ENCODE results near the gene TM2D1.
"Not testable (repeated sequence)": the region's sequence is repeated elsewhere in the genome, so short reads cannot be mapped to it uniquely, and the experiment has no call there.

TM2D1 gene

DNA sequence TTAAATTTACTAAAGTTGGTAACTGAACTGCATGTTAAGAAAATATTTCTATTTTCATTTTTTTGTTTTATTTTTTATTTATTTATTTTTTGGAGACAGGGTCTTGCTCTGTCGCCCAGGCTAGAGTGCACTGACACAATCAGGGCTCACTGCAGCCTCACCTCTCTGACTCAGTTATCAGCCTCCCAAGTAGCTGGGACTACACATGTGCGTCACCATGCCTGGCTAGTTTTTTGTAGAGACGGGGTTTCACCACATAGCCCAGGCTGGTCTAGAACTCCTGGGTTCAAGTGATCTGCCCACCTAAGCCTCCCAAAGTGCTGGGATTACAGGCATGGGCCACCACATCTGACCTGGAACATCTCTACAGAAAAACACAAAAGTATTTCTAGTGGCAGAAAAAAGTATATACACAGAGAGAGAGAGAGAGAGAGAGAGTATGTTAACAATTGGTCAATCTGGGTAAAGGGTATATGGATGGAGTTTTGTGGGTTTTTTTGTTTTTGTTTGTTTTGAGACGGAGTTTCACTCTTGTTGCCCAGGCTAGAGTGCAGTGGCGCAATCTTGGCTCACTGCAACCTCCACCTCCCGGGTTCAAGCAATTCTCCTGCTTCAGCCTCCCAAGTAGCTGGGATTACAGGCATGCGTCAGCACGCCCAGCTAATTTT, 5.8 kb downstream of the TM2D1 start:
- in situ Hi-C loops (cut with MboI; ENCODE audit: low sequenced_read_pairs) = not testable (repeated sequence)

DNA sequence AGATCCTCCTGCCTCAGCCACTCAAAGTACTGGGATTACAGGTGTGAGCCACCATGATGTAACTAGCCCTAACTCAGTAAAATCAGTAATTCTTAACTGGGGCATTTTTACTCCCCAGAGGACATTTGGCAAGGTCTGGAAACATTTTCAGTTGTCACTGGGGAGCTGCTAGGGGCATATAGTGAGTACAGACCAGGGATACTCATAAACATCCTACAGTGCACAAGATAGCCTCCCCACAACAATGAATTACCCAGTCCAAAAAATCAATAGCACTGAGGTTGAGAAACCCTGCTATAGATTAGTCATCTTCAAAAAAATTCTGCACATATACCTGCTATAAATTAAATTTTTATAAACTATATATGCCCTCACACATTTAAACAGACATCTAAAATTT, 13.0 kb downstream of the TM2D1 start:
- in situ Hi-C loops (cut with MboI; ENCODE audit: low sequenced_read_pairs) = no loop called here

DNA sequence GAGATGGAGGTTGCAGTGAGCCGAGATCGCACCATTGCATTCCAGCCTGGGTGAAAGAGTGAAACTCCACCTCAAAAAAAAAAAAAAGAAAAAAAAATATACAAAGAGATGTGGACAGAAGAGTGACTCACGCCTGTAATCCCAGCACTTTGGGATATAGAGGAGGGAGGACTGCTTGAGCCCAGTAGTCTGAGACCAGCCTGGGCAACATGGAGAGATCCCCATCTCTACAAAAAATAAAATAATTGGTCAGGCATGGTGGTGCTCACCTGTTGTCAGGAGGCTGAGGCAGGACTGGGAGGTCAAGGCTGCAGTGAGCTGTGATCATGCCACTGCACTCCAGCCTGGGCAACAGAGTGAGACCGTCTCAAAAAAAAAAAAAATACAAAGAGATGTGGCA, 13.7 kb downstream of the TM2D1 start:
- in situ Hi-C loops (cut with MboI; ENCODE audit: low sequenced_read_pairs) = not testable (repeated sequence)

GRCh38 chr1:61709908-61710289, 15.0 kb downstream of the TM2D1 start:
- in situ Hi-C loops (cut with MboI; ENCODE audit: low sequenced_read_pairs) = no loop called here

GRCh38 chr1:61708953-61709907, 15.7 kb downstream of the TM2D1 start:
- in situ Hi-C loops (cut with MboI; ENCODE audit: low sequenced_read_pairs) = no loop called here

- in situ Hi-C loops (cut with MboI; ENCODE audit: low sequenced_read_pairs) = no loop called here
Observed at GRCh38 chr1:61699911-61700851, 24.8 kb downstream of the TM2D1 start.

DNA sequence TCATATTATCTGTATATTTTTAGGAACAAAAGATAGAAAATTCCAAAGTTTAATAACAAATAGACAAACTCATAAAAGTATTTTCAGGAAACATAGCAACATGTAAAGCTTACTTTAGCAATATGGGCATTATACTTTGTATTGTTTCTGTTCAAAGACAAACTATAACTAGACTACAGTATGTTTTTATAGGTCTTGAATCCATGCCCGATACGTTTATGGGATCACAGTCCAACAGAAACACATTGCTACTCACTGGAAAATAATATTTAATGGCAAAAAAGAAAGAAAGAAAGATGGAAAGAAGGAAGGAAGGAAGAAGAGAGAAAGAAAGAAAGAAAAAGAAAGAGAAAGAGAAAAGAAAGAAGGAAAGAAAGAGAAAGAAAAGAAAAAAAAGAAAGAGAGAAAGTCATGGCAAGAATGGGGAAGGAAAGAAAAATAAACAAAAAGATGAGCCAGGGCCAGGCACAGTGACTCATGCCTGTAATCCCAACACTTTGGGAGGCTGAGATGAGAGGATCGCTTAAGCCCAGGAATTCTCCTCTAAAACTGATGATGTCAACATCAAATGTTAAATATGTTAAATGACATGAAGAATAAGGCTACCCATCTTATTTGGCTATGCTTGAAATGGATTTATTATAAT, 32.7 kb downstream of the TM2D1 start:
- in situ Hi-C loops (cut with MboI; ENCODE audit: low sequenced_read_pairs) = no loop called here

DNA sequence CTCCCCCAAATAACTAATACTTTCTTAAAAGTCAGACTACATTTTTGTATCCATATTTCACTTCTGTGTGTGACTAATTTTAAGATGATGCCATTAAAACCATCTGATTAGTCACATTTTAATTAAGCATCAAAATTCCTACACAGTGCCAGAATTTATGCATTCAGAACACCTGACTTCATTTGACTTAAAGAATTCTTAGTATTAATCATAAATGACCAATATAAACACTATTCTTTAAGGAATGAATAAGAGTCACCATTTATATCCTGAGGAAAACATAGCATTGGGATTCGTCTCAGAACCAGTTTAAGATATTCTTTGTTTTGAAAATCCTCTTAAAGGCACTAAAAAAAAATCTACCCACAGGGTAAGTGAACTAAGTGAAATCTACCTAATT, 37.0 kb downstream of the TM2D1 start:
- in situ Hi-C loops (cut with MboI; ENCODE audit: low sequenced_read_pairs) = no loop called here

DNA sequence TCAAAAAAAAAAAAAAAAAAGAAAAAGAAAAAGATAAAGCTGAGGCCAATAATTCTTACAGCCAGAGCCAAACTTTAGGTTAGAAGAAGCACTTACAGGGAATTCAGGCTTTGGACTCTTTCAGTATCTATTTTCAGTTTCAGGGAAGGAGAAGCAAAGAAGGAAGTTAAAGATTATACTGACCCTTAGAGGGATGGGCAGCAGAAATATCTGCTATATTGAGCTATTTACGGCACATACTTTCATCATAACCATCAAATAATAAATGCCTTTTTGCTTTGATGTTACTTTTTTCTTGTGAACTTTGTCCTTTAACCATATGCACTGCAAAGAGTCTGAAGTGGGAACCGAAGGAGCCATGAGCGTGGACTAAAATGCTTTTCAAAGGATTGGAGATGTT, 42.0 kb downstream of the TM2D1 start:
- in situ Hi-C loops (cut with MboI; ENCODE audit: low sequenced_read_pairs) = no loop called here

- in situ Hi-C loops (cut with MboI; ENCODE audit: low sequenced_read_pairs) = no loop called here
Observed at GRCh38 chr1:61680500-61680899, 44.4 kb downstream of the TM2D1 start.

DNA sequence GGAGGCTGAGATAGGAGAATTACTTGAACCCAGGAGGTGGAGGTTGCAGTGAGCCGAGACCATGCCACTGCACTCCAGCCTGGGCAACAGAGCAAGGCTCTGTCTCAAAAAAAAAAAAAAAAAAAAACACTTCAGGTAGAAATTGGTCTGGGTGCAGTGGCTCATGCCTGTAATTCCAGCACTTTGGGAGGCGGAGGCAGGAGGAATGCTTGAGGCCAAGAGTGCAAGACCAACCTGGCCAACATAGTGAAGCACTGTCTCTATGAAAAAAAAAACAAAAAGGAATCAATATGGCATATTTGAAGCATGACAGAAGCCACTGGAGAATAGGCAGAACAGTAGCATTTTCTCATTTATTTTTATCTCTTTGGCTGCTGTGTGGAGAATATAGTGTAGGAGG, 48.1 kb downstream of the TM2D1 start:
- in situ Hi-C loops (cut with MboI; ENCODE audit: low sequenced_read_pairs) = not testable (repeated sequence)

DNA sequence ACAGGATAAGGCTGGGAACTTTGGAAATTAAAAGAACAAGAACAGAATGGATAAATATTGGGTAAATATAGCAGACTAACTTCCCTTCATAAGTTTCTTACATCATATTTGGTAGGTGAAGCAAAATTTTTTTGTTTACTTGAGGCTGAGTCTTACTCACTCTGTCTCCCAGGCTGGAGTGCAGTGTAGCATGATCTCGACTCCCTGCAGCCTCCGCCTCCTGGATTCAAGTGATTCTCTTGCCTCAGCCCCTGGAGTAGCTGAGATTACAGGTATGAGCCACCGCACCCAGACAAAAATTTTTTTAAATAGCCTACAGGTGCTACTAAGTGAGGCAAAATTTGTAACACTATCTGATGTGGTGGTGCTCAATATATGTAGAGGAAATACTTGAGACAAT, 50.7 kb downstream of the TM2D1 start:
- in situ Hi-C loops (cut with MboI; ENCODE audit: low sequenced_read_pairs) = no loop called here

DNA sequence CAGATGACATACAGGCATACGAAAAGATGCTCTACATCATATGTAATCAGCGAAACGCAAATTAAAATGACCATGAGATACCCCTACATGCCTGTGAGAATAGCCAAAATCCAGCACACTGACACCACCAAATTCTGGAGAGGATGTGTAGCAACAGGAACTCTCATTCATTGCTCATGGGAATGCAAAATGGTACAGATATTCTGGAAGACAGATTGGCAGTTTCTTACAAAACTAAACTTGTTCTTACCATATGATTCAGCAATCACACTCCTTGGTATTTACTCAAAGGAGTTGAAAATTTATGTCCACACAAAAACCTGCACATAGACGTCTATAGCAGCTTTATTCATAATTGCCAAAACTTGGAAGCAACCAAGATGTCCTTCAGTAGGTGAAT, 52.6 kb downstream of the TM2D1 start:
- in situ Hi-C loops (cut with MboI; ENCODE audit: low sequenced_read_pairs) = no loop called here

DNA sequence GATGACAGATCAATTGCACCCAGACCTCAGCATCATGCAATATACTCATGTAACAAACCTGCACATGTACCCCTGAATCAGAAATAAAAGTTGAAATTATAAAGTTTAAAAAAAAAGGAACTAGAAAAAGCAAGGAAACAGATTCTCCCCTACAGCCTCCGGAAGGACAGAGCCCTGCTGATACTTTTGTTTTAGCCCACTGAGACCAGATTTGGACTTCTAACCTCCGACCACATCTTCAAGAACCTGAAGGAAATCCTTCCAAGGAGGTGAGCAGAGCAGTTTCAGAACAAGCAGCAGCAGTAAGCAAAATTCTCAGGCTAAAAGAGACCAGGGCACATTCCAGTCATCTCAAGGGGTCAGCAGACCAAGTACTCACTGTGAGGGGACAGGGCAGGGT, 54.5 kb downstream of the TM2D1 start:
- in situ Hi-C loops (cut with MboI; ENCODE audit: low sequenced_read_pairs) = no loop called here

GRCh38 chr1:61670016-61670415, 54.9 kb downstream of the TM2D1 start:
- in situ Hi-C loops (cut with MboI; ENCODE audit: low sequenced_read_pairs) = no loop called here

DNA sequence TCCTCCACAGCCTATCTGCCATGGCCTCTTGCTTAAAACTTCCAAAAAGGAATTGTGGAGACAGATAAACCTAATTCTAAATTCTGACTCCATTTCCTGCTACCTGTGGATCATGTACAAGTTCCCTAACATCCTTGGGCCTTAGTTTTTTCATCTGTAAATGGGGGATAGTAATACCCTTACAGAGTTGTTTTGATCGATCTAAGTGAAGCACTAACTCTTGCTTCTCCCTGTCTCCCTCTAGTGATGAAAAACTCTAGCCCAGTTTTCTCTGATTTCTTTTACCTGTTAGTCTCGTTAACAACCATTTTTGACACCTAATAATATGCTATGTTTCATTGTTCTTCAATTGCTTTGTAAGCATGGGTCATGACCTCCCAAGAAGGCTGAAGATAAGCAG, 65.9 kb downstream of the TM2D1 start:
- in situ Hi-C loops (cut with MboI; ENCODE audit: low sequenced_read_pairs) = no loop called here

- in situ Hi-C loops (cut with MboI; ENCODE audit: low sequenced_read_pairs) = no loop called here
Observed at GRCh38 chr1:61655453-61655852, 69.5 kb downstream of the TM2D1 start.

GRCh38 chr1:61654067-61654466, 70.9 kb downstream of the TM2D1 start:
- in situ Hi-C loops (cut with MboI; ENCODE audit: low sequenced_read_pairs) = no loop called here

GRCh38 chr1:61648983-61649742, 75.8 kb downstream of the TM2D1 start:
- in situ Hi-C loops (cut with MboI; ENCODE audit: low sequenced_read_pairs) = no loop called here

DNA sequence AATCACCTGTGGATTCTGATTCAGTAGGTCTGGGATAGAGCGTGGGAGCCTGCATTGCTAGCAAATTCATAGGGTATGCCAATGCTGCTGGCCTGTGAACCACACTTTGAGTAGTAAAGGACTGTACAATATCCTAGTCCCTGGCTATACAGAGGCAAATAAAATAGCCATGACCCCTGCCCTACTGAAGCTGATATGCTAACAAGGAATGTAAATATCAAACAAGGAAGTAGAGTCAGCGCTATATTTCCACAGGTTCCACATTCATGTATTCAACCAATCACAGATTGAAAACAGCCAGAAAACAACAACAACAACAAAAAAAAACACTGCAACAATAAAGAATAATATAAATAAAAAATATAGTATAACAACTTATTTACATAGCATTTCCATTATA, 77.8 kb downstream of the TM2D1 start:
- in situ Hi-C loops (cut with MboI; ENCODE audit: low sequenced_read_pairs) = no loop called here

Data from HL-60/S4 (cell line).